GM12872 (cell line): ENCODE data around the gene ATAD1.

Experiments
- CTCF ChIP-seq: IDR thresholded peaks from 3 replicates; pipeline ENCODE4 v1.5.1; 2011; ENCODE audit warnings: low read depth, mild to moderate bottlenecking, low read length, moderate library complexity; ENCODE audit not compliant: insufficient read depth

Gene ATAD1

GRCh38 chr10:87716348-87716670 is 101.7 kb downstream of the ATAD1 start:
- no peak for TF ChIP-seq CTCF

- TF ChIP-seq CTCF: no peak
These were observed 102.3 kb downstream of the ATAD1 start for GRCh38 chr10:87715552-87716347.

- TF ChIP-seq CTCF: no peak
These were observed 104.3 kb downstream of the ATAD1 start for GRCh38 chr10:87713707-87714106.

DNA sequence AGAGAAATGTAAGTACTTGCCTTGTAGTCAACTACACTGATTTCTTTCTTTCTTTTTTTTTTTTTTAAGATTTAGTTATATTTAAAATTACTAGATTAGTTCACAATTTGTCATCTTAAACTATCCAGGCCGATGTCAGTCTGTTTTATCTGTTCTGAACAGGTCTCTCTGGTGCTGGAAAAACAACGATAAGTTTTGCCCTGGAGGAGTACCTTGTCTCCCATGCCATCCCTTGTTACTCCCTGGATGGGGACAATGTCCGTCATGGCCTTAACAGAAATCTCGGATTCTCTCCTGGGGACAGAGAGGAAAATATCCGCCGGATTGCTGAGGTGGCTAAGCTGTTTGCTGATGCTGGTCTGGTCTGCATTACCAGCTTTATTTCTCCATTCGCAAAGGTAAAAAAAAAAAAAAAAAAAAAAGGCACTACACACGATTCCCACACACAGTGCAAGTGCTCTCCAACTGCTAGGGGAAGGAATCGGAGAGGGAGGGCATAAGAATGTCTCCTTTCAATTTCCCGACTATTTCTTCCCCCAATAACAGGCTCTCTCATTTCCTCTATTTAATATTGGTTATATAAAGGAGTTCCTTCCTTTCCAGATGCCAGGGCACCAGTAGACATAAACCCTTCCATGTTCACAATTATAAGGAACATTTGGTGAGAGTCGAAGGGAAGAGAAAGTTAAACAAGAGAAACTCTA is 105.0 kb downstream of the ATAD1 start:
- no peak for TF ChIP-seq CTCF

DNA sequence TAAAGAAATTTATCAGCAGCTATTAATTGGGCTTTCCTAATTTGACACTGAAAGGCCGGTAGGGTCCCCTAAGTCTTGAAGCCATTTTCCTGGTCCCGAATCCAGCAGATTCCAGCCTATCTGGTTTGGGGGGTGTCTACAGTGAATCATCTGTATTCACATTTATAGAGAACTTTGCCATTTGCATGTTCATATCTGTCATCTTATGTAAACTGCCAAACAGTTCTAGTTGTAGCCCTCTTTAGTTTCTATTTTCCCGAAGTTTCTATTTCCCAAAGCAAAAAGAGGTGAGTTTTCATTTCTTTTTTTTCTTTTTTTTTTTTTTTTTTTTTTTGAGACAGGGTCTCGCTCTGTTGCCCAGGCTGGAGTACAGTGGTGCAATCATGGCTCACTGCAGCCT is 110.8 kb downstream of the ATAD1 start:
- TF ChIP-seq CTCF: no peak

GRCh38 chr10:87706731-87707130 is 111.3 kb downstream of the ATAD1 start:
- TF ChIP-seq CTCF: no peak

DNA sequence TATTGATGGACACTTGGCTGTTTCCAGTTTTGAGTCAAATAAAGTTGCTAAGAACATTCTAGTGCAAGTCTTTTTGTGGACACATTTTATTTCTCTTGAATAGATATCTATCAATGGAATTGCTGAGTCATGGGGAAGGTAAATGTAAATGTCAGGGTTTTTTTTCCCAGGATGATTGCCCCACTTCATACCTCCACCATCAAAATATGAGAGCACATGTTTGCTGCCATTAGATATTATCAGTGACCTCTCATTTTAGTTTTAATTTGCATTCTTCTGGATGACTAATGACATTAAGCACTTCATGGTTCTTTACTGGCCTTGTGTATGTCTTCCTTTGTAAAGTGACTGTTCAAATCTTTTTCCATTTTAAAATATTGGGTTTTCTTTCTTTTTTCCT is 112.7 kb downstream of the ATAD1 start:
- no peak for TF ChIP-seq CTCF
